GM03348 (cell line): Measurements from ENCODE around the gene PPIL6.
"Not testable (repeated sequence)": the region's sequence is repeated elsewhere in the genome, so short reads cannot be mapped to it uniquely, and the experiment has no call there.

Experiments used
- DNase-seq: peaks from one replicate; pipeline ENCODE4 v3.0.0; 2012; ENCODE audit warnings: low spot score

The PPIL6 gene

GRCh38 chr6:109466212-109466923 lies 25.9 kb upstream of the PPIL6 start:
- DNase-seq = no peak

DNA sequence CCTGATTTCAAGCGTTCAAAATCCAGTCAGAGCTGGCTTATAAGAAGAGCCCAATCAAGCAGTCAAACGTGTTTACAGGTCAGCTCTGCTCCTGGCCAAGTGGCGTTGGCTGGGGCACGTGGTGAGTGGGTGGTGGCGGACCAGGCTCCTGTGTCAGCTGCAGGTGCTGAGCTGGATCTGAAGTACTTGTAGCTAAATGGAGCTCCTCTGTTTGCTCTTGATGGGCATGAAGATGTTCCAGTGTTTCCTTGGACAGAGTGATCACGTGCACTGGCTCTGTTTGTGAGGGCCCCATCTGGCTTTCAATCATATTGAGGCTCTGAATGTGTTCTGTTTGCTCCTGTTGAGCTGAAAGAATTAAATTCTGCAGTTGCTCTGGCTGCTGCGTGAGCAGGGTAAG lies 25.3 kb upstream of the PPIL6 start:
- no peak for DNase-seq

DNA sequence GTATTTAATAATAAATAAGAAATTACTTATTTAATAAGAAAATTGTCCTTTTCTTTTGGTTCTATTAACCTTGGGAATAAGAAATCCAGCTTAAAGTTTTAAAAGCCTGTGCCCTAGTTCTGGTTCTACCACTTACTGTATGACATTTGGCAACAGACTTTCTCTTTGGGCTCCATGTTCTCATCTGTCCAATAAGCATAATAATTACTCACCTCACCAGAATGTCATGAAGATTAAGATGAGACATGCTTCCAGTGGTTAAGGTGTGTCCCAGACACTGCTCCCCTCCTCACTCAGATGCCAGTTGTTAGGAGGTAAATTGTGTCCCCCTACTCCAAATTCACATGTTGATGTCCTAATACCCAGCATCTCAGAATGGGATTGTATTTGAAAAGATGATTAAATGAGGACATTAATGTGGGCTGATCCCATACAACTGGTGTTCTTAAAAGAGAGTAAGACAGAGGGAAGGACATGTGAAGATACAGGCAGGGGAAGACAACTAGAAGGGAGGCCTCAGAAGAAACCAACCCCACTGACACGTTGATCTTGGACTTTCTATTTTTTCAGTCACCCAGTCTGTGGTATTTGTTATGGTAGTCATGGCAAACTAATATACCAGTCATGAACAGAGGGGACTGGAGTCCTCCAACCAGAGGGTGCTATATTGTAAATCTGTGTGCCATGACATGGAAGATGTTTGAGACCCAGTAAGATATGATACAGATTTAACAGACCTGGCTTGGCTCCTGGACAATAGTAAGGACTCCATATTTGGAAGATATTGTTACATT lies 21.5 kb upstream of the PPIL6 start:
- DNase-seq = no peak

- not testable (repeated sequence) for DNase-seq
Observed at GRCh38 chr6:109461205-109461604, 20.8 kb upstream of the PPIL6 start.

- no peak for DNase-seq
Observed at GRCh38 chr6:109460161-109460829, 19.9 kb upstream of the PPIL6 start.

GRCh38 chr6:109458774-109459531 lies 18.5 kb upstream of the PPIL6 start:
- DNase-seq = no peak

- no peak for DNase-seq
Observed at GRCh38 chr6:109457562-109457996, 17.2 kb upstream of the PPIL6 start.

DNA sequence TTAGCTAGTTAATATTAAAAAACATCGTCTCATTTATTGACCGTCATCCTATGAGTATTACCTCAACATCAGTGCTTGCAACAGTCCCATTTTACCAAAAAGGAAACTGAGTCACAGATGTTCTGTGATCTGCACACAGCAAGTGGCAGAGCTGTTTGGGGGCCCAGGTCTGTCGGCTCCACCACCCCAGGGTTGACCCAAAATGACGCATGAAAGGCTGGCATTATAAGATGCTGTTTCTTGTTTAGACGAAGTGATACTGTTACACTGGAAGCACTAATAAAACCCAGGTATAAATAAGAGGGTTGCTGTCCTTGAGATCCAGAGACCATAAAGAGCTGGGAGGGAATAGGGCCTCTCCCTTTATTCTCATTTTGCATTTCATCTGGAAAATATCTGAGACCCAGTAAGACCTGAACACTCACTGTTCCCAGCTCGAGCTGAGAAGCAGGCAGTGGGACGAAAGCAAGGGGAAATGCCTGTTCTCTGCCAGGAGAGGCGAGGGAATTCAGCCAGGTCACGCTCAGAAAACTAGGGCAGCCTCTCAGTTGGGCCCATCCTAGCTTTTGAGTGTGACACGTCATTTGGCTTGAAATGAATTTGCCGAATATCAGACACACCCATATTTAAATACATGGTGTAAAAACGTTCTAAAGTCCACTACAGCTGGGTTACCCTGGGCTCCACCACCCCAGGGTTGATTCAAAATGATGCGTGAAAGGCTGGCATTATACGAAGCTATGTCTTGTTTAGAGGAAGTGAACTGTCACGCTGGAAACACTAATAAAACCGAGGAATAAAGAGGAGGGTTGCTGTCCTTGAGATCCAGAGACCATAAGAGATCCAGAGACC lies 16.5 kb upstream of the PPIL6 start:
- DNase-seq = peak; percentile 85

DNA sequence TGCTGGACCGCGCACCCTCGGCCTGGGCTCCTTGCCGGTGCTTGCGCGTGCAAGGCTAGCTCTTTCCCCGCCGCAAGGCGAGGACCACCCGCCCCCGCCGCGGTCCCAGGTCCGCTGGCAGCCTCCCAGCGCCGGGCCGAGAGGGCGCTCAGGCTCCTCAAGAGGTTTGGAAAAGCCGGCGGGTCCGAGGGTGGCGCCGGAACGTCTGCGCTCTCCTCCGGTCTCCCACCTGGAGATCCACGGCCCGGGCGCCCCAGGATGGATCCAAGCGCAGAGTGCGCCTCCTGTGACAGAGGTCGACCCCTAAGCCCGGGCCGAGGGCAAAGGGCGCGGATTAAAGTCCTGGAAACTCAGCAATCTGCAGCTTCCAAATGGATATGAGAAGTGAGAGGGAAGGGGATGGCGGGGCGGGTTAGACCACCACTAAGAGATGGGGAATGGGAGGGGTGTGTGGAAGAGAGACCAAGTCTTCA lies 15.7 kb upstream of the PPIL6 start:
- no peak for DNase-seq

- peak; percentile 89 for DNase-seq
Observed at GRCh38 chr6:109455437-109456110, 15.1 kb upstream of the PPIL6 start, which contains the start of gene MICAL1. MICAL1 (minus strand) TSS chr6:109455772; CDS start chr6:109454196, 1,576 bp downstream.

GRCh38 chr6:109454496-109455436 lies 14.3 kb upstream of the PPIL6 start:
- DNase-seq = peak; percentile 33

DNA sequence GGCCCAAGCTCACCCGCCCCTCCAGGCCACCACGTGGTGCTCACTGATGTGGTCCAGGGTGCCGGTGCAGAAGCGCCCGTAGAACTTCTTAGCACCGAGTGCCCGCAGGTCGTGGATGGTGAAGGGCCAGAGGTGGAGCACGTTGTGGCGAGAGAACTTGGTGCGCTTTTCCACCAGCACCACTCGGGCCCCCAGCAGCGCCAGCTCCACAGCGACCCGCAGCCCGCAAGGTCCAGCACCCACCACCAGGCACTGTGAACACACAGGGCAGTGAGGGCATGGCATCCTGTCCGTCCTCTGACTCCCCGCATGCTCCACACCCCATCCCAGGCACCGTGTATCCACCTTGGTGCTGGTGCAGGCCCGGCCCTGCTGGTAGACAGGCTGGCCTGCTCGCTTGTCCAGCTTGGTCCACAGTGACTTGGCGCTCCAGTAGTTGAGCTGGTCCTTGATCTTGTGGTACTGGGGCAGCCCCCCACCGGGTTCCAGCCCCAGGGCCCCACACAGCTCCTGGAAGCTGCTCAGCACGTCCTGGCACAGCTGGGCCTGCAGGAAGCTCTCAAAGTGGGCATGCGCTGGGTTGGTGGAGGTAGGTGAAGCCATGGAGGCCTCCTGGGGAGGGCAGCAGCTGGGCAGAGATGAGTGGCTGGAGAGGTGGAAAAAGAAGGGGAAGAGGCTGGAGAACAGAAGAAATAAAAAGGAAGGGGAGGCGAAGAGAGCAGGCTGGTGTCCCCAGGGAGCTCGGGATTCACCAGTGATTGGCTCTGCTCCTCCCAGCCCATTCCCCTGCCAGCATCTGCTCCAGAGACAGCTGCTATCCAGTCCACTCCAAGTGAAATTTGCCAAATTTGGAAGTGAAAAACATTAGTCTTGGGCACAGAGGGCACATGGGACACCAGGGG lies 13.4 kb upstream of the PPIL6 start:
- DNase-seq = peak; percentile 67

DNA sequence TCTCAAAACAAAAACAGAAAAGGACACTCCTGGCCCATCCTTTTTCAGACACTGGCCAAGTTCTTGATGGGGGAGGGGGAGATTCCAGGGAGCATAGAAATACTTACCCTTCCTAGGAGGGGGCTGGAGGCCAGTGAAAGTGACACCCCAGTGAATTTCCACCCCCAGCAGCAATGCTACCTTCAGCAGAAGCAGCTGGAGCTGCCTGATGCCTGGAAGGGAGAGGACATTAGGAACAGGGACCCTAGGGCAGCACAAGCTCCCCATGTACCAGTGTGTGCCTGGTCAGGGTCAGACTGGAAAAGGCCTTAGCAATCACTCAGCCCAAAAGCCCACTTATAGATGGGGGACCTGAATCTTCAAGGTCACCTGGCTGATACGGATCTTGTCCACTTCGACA lies 12.7 kb upstream of the PPIL6 start:
- no peak for DNase-seq

- DNase-seq = no peak
Observed at GRCh38 chr6:109452181-109452580, 11.8 kb upstream of the PPIL6 start.

DNA sequence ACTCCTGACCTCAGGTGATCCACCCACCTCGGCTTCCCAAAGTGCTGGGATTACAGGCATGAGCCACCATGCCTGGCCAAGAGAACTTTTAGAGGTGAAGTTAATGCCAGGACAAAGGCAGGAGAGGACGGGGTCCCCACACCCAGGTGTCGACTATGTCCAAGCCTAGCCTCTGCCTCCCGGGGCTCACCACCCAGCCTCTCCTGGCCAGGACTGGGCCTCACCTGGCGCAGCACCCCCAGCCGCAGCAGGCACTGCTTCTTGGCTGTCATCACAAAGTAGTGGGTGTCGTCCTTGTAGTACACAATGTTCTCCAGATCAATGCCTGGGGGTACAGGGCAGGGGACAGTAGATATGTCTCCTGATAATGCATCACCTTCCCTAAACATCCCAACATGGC lies 10.9 kb upstream of the PPIL6 start:
- no peak for DNase-seq

- DNase-seq = no peak
Observed at GRCh38 chr6:109450801-109451200, 10.4 kb upstream of the PPIL6 start.

DNA sequence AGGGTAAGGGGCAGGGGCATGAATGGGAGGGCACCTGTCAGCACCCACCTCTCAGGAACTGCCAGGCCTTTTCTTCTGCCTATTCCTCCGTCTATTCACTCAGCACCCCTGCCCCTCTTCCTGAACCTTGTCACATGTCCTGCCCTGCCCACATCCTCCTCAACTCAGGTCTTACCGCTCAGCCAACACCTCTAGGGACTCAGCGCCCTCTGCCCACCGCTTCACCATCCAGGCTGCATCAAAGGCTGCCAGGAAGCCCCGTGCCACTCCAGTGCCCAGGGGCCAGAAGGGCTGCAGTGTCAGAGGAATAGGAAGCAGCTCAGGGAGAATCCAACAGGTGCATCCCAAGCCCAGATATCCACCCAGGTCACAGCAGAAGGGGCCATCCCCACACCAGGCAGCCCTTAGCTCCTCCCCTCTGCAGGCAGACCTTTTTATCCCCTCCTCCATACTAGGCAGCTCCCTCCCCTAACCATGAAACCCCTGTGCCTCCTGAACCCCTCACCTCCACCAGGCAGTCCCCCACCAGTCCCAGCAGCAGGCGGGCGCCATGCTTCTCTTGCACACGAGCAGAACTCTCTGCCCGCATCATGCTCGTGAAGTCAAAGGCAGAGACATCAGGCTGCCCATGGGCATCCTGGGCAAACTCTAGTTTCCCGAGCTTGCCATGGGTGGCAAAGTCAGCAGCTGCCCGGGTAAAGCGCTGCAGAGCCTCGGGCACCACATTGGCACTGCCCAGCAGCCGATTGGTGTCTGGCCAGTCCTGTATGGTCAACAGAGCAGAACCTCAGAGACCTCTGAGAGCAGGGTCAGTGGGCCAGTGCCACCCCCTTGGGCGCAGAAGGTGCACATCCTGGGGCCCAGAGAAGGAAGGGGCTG lies 9.6 kb upstream of the PPIL6 start:
- DNase-seq = no peak
